Endothelial cell of umbilical vein (primary cell): ENCODE measurements around the gene SLF2.

ENCODE experiments used
- CTCF ChIP-seq, 2 donors: IDR thresholded peaks; 1 replicate in 1 of 2; 2 replicates in 1 of 2; pipeline ENCODE4 v1.5.1; 2011; ENCODE audit warnings: low read length in 2 of 2, mild to moderate bottlenecking in 2 of 2, moderate library complexity in 2 of 2, control low read depth in 1 of 2, inconsistent platforms in 1 of 2, low read depth in 1 of 2; ENCODE audit not compliant: insufficient read depth in 1 of 2; ENCODE audit errors: extremely low read depth in 1 of 2
- EZH2 ChIP-seq: IDR thresholded peaks from 2 replicates; pipeline ENCODE4 v1.6.1; 2012; ENCODE audit warnings: borderline replicate concordance, low read depth, mild to moderate bottlenecking, moderate library complexity, low read length, inconsistent platforms; ENCODE audit not compliant: severe bottlenecking
- FOS ChIP-seq: IDR thresholded peaks from 2 replicates; pipeline ENCODE4 v1.6.1; 2011; ENCODE audit warnings: mild to moderate bottlenecking, low read length, moderate library complexity, borderline replicate concordance; ENCODE audit not compliant: insufficient read depth
- GATA2 ChIP-seq: IDR thresholded peaks from 2 replicates; pipeline ENCODE4 v1.7.0; 2011; ENCODE audit warnings: low read depth, mild to moderate bottlenecking, moderate library complexity, mixed read lengths, low read length; ENCODE audit not compliant: insufficient read length, insufficient read depth
- JUN ChIP-seq: IDR thresholded peaks from 2 replicates; pipeline ENCODE4 v1.6.1; 2011; ENCODE audit warnings: borderline replicate concordance, low read depth; ENCODE audit not compliant: insufficient read length, insufficient read depth
- MAX ChIP-seq: IDR thresholded peaks from 2 replicates; pipeline ENCODE4 v1.6.1; 2011; ENCODE audit not compliant: insufficient read depth, insufficient read length
- MYC ChIP-seq: IDR thresholded peaks from one replicate; pipeline ENCODE4 v1.6.1; 2011; ENCODE audit warnings: mild to moderate bottlenecking, low read depth, low read length
- POLR2A ChIP-seq: IDR thresholded peaks from 2 replicates; pipeline ENCODE4 v1.6.1; 2012; ENCODE audit warnings: low read depth, mild to moderate bottlenecking, control low read depth, low read length
- POLR2AphosphoS5 ChIP-seq: IDR thresholded peaks from 2 replicates; pipeline ENCODE4 v1.6.1; 2012; ENCODE audit warnings: low read depth, mild to moderate bottlenecking, control low read depth, low read length, moderate library complexity; ENCODE audit not compliant: insufficient read depth

GRCh38 chr10:101014230-101014884 lies 101.6 kb downstream of the SLF2 start:
- TF ChIP-seq CTCF (IDR thresholded peaks at IDR 0.05; ENCODE audit: extremely low read depth in 1 of 2, insufficient read depth in 1 of 2, low read depth in 1 of 2, low read length in 2 of 2) (peak; percentile 91 to 98), EZH2 (no peak), POLR2A (no peak), MAX (no peak), JUN (no peak), MYC (no peak), FOS (no peak), POLR2AphosphoS5 (no peak), GATA2 (no peak)
